CD1c-positive myeloid dendritic cell (primary cell): ENCODE data around the gene P3H2.

Experiments
- DNase-seq: peaks from one replicate; pipeline ENCODE4 v3.0.0-alpha.2; 2016; ENCODE audit errors: extremely low spot score

Gene P3H2

GRCh38 chr3:190124067-190124466, 3.4 kb upstream of the P3H2 start:
- DNase-seq: no peak

GRCh38 chr3:190122198-190122771, 1.6 kb upstream of the P3H2 start:
- DNase-seq: no peak

GRCh38 chr3:190121383-190121782, 686 bp upstream of the P3H2 start:
- DNase-seq: no peak

- no peak for DNase-seq
Observed at GRCh38 chr3:190121061-190121377, 322 bp upstream of the P3H2 start.

- peak; percentile 64 for DNase-seq
Observed at GRCh38 chr3:190119461-190120268, 1.0 kb downstream of the P3H2 start.

- DNase-seq: no peak
Observed at GRCh38 chr3:190118438-190118837, 2.3 kb downstream of the P3H2 start.

GRCh38 chr3:190117981-190118380, 2.7 kb downstream of the P3H2 start:
- no peak for DNase-seq

- DNase-seq: no peak
Observed at GRCh38 chr3:190116551-190117067, 4.1 kb downstream of the P3H2 start.

- no peak for DNase-seq
Observed at GRCh38 chr3:190110826-190111225, 9.9 kb downstream of the P3H2 start.

GRCh38 chr3:190109441-190109840, 11.3 kb downstream of the P3H2 start:
- DNase-seq: no peak

GRCh38 chr3:190108804-190109203, 11.9 kb downstream of the P3H2 start:
- DNase-seq: no peak

- DNase-seq: no peak
Observed at GRCh38 chr3:190105876-190106275, 14.8 kb downstream of the P3H2 start.

- DNase-seq: peak; percentile 46
Observed at GRCh38 chr3:190101320-190102011, 19.2 kb downstream of the P3H2 start.

- no peak for DNase-seq
Observed at GRCh38 chr3:190099099-190099498, 21.6 kb downstream of the P3H2 start.

GRCh38 chr3:190097617-190098016, 23.1 kb downstream of the P3H2 start:
- no peak for DNase-seq

GRCh38 chr3:190097025-190097424, 23.7 kb downstream of the P3H2 start:
- DNase-seq: no peak

- DNase-seq: no peak
Observed at GRCh38 chr3:190096345-190096744, 24.4 kb downstream of the P3H2 start.

- no peak for DNase-seq
Observed at GRCh38 chr3:190094160-190094718, 26.5 kb downstream of the P3H2 start.

- peak; percentile 7 for DNase-seq
Observed at GRCh38 chr3:190092250-190092649, 28.4 kb downstream of the P3H2 start.

GRCh38 chr3:190089711-190090110, 31.0 kb downstream of the P3H2 start:
- DNase-seq: no peak

GRCh38 chr3:190088890-190089289, 31.8 kb downstream of the P3H2 start:
- no peak for DNase-seq

GRCh38 chr3:190086191-190086590, 34.5 kb downstream of the P3H2 start:
- DNase-seq: no peak

- no peak for DNase-seq
Observed at GRCh38 chr3:190084983-190085382, 35.7 kb downstream of the P3H2 start.
